PFSK-1 (cell line): ENCODE data around the gene IL34.

Experiments
- FOXP2 ChIP-seq: optimal IDR thresholded peaks from 2 replicates; pipeline ENCODE3; 2011; ENCODE audit warnings: borderline replicate concordance, control low read depth, inconsistent platforms; ENCODE audit not compliant: insufficient read depth; ENCODE audit errors: extremely low read length, extremely low read depth
- POLR2AphosphoS5 ChIP-seq: IDR thresholded peaks from 2 replicates; pipeline ENCODE4 v1.6.1; 2012; ENCODE audit warnings: low read depth, mild to moderate bottlenecking, control low read depth, low read length, moderate library complexity
- SIN3A ChIP-seq: IDR thresholded peaks from 2 replicates; pipeline ENCODE4 v1.6.1; 2012; ENCODE audit warnings: mild to moderate bottlenecking, low read length, moderate library complexity, borderline replicate concordance; ENCODE audit not compliant: insufficient read depth
- TAF1 ChIP-seq: IDR thresholded peaks from 2 replicates; pipeline ENCODE4 v1.6.1; 2012; ENCODE audit warnings: low read length, control low read depth, borderline replicate concordance; ENCODE audit not compliant: insufficient read depth
- TF ChIP-seq, protein P1 (sequence below), 2 experiments: IDR thresholded peaks; 2 replicates each; pipeline versions ENCODE4 v1.6.1 to v1.8.0; 2011 to 2012; ENCODE audit warnings: low read depth in 2 of 2, low read length in 2 of 2, control low read depth in 1 of 2, inconsistent platforms in 1 of 2, mild to moderate bottlenecking in 1 of 2, moderate library complexity in 1 of 2; ENCODE audit not compliant: insufficient read depth in 1 of 2

The IL34 gene

GRCh38 chr16:70675851-70676513 lies 29.6 kb downstream of the IL34 start:
- no peak for TF ChIP-seq FOXP2
- no peak for TF ChIP-seq TAF1
- no peak for TF ChIP-seq SIN3A
- TF ChIP-seq, protein P1, sequence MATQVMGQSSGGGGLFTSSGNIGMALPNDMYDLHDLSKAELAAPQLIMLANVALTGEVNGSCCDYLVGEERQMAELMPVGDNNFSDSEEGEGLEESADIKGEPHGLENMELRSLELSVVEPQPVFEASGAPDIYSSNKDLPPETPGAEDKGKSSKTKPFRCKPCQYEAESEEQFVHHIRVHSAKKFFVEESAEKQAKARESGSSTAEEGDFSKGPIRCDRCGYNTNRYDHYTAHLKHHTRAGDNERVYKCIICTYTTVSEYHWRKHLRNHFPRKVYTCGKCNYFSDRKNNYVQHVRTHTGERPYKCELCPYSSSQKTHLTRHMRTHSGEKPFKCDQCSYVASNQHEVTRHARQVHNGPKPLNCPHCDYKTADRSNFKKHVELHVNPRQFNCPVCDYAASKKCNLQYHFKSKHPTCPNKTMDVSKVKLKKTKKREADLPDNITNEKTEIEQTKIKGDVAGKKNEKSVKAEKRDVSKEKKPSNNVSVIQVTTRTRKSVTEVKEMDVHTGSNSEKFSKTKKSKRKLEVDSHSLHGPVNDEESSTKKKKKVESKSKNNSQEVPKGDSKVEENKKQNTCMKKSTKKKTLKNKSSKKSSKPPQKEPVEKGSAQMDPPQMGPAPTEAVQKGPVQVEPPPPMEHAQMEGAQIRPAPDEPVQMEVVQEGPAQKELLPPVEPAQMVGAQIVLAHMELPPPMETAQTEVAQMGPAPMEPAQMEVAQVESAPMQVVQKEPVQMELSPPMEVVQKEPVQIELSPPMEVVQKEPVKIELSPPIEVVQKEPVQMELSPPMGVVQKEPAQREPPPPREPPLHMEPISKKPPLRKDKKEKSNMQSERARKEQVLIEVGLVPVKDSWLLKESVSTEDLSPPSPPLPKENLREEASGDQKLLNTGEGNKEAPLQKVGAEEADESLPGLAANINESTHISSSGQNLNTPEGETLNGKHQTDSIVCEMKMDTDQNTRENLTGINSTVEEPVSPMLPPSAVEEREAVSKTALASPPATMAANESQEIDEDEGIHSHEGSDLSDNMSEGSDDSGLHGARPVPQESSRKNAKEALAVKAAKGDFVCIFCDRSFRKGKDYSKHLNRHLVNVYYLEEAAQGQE (IDR thresholded peaks at IDR 0.05; ENCODE audit: insufficient read depth in 1 of 2, low read depth in 2 of 2, low read length in 2 of 2) = no peak
- TF ChIP-seq POLR2AphosphoS5 = no peak

DNA sequence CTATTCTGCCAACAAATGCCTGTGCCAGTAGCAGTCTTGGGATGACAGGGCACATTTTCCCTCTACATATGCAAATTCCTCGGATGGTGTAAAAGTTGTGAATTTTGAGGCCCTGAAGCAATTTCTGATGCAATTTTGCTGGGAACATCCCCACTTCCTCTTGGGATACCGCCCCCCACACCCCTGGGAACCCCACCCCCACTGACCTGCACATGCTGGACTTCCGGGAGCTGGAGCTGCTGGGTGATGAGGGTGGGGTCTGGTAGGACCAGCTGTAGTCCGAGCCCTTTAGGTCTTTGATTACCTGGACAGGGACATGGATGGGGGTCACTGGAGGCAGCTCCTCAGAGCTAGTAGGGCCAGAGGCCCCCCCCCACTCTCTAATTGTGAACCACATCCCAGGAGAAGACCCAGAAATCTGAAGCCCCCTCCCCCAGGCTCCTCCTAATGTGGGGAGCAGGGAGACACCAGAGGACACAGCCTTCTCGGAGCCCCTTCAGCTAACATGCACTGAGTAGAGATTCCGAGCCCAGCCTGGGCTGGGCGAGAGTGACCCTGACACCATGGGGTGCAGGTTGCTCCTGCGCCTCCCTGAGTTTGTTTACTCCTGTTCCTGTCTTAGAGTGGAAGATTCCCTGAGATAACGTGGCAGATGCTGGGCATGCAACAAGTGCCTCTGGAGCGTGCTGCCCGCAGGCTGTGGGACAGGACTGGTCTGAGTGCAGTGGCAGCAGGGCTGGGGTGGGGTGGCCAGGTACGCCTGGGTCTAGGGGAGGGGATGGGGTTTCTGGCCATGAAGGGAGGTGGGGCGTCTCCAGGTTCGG lies 30.5 kb downstream of the IL34 start:
- TF ChIP-seq TAF1 (no peak), SIN3A (no peak)

DNA sequence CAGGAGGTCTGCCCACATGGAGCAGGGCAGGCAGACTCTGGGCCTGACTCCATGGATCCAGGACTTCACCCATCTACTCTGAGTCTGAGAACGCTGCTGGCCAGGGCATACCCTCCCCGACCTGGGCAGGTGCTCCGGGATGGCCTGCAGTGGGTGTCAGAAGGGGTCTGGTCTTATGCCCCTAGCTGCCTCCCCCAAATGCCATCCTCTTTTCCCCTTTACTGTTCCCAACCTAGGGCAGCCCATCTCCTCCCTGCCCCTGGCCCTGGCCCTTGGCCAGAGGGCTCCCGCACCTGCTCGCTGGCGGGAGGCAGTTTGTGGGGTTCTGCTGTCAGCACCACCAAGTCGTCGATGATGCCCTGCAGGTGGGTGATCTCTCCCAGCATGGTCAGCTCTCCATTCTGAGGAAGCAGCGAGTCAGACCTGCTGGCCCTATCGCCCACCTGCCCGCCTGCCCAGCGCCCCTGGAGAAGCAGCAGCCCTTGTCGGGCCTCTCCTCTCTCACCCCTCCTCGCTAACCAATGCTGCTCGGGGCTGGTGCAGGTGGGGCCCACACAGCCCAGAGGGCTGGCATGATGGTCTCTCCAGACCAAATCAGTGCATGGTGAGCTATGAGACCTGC lies 31.3 kb downstream of the IL34 start:
- TF ChIP-seq POLR2AphosphoS5 (no peak), FOXP2 (no peak), TAF1 (no peak), SIN3A (no peak)
- TF ChIP-seq, protein P1 (IDR thresholded peaks at IDR 0.05; ENCODE audit: insufficient read depth in 1 of 2, low read depth in 2 of 2, low read length in 2 of 2) = no peak

DNA sequence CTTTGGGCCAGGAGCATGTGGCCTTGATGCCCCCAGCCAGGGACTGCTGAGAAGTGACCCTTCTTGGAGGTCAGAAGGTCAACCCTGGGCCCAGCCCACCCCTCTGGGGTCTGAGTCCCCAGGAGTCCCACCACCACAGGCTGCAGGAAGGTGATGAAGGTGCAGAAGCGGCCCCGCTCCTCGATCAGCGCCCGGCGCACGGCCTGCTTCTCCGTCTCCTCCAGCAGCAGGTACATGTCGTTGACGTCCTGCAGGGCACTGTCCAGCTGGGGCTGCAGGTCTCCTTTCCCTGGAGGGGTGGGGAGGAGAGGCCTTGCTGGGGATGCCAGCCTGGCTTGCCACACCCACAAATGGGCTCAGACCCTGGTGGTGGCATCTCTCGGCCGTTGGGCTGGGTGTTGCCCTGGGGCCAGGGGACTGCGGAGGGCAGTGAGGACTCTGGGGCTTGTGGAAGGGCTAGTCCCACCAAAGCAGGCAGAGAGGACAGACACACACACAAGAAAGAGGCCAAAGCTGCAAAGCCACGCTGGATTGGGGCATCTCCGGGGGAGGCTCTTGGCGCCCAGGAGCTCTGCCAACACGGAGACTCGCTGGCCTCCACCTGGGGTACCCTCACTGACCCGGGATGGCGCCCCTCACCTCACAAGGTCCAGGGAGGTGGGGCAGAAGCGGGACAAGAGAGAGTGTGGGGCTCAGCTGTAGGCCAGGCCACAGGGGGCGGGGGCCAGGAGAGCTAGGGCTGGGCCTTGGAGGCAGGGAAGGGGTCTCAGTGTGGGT lies 31.9 kb downstream of the IL34 start:
- no peak for TF ChIP-seq FOXP2
- no peak for TF ChIP-seq SIN3A
- TF ChIP-seq, protein P1 (IDR thresholded peaks at IDR 0.05; ENCODE audit: insufficient read depth in 1 of 2, low read depth in 2 of 2, low read length in 2 of 2) = no peak
- TF ChIP-seq POLR2AphosphoS5 = no peak
- no peak for TF ChIP-seq TAF1
